ENCODE results near the gene KLF7. TPM values are rescaled to one million over a fixed set of nuclear protein-coding genes. Genes with fewer than 3 reads are reported as not detected.
A peak's percentile ranks its signal among the peaks of the same experiment; 100 is the strongest.

The KLF7 gene
- total RNA-seq, 1 donor from 2014 or later: 120 TPM

DNA sequence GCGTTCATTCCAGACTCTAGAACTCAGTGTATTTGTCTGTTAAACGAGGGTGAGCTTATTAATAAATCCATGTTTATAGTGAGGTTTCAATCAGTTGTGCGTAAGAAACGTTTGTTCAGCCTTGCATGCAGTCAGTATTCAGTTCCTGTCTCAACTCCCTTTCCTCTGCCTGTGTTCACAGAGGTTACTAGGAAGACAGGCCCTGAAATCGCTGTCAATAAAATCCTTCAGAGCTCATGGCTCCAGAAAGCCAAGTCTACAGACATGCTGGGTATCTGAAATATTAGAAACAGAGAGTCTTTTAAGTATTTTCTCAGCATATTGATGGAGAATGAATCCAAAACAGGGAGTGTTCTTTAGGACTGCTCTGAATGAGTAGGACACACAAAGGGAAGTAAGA lies 75.4 kb downstream of the KLF7 start:
- Mint-ChIP-seq H3K9me3 (ENCODE audit: unreplicated experiment) (no peaks in the 10 kb centered on the region), H3K4me1 (ENCODE audit: unreplicated experiment) (peaks cover 85% of the 10 kb centered on the region), H3K27ac (ENCODE audit: unreplicated experiment) (peak overlapping the region; percentile 91), H3K27me3 (ENCODE audit: unreplicated experiment) (peaks cover 12% of the 10 kb centered on the region), H3K4me3 (ENCODE audit: unreplicated experiment) (peak overlapping the region; percentile 35), H3K36me3 (ENCODE audit: low read depth, unreplicated experiment) (peaks cover 41% of the 10 kb centered on the region)
- TF ChIP-seq, protein P1, sequence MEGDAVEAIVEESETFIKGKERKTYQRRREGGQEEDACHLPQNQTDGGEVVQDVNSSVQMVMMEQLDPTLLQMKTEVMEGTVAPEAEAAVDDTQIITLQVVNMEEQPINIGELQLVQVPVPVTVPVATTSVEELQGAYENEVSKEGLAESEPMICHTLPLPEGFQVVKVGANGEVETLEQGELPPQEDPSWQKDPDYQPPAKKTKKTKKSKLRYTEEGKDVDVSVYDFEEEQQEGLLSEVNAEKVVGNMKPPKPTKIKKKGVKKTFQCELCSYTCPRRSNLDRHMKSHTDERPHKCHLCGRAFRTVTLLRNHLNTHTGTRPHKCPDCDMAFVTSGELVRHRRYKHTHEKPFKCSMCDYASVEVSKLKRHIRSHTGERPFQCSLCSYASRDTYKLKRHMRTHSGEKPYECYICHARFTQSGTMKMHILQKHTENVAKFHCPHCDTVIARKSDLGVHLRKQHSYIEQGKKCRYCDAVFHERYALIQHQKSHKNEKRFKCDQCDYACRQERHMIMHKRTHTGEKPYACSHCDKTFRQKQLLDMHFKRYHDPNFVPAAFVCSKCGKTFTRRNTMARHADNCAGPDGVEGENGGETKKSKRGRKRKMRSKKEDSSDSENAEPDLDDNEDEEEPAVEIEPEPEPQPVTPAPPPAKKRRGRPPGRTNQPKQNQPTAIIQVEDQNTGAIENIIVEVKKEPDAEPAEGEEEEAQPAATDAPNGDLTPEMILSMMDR (IDR thresholded peaks at IDR 0.05; ENCODE audit: unreplicated experiment): no peak
- DNase-seq (ENCODE audit: low spot score): no peak

DNA sequence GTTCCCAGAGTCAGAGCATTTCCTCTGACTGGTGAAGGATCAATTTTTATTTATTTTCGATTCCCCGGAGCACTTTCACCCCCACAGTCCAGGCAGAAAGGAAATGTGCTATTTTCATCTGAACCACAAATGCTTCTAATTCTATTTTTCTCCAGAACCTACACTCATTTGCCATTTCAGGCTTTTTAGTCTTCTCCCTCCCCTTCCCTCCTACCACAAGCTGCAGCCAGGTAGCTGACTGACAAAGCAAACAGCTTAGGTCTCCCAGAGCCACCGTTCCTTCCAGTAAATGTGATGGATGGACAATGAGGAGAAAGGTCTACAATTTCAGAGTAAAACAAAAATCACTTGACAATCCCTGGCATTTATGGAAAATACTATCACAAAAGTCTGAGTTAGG lies 76.9 kb downstream of the KLF7 start:
- Mint-ChIP-seq H3K9me3 (ENCODE audit: unreplicated experiment) (no peaks in the 10 kb centered on the region), H3K4me3 (ENCODE audit: unreplicated experiment) (no peak overlapping the region), H3K4me1 (ENCODE audit: unreplicated experiment) (peaks cover 84% of the 10 kb centered on the region), H3K27ac (ENCODE audit: unreplicated experiment) (peak overlapping the region; percentile 94), H3K36me3 (ENCODE audit: low read depth, unreplicated experiment) (peaks cover 45% of the 10 kb centered on the region), H3K27me3 (ENCODE audit: unreplicated experiment) (peaks cover 12% of the 10 kb centered on the region)
- no peak for DNase-seq (ENCODE audit: low spot score)
- TF ChIP-seq, protein P1 (IDR thresholded peaks at IDR 0.05; ENCODE audit: unreplicated experiment): no peak

DNA sequence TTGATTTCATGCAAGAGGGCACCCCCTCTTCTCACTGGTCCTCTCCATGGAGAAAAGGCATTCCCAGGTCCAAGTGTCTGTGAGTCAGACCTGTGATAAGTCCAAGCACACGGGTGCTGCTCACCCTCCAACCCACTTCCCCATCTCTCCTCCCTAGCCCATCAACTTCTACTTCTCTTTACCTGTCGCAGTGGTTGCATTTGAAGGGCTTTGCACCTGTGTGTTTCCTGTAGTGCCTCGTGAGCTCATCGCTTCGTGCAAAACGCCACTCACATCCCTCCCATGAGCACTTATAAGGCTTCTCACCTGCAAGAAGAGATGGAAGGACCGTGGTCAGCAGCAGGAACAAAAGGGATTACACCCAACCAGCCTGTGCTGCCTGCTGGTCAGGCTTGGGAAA lies 77.5 kb downstream of the KLF7 start:
- H3K27ac Mint-ChIP-seq (ENCODE audit: unreplicated experiment): peak overlapping the region; percentile 94
- H3K9me3 Mint-ChIP-seq (ENCODE audit: unreplicated experiment): no peaks in the 10 kb centered on the region
- TF ChIP-seq, protein P1 (IDR thresholded peaks at IDR 0.05; ENCODE audit: unreplicated experiment): no peak
- H3K27me3 Mint-ChIP-seq (ENCODE audit: unreplicated experiment): peaks cover 12% of the 10 kb centered on the region
- H3K4me3 Mint-ChIP-seq (ENCODE audit: unreplicated experiment): no peak overlapping the region
- peaks cover 84% of the 10 kb centered on the region for H3K4me1 Mint-ChIP-seq (ENCODE audit: unreplicated experiment)
- peaks cover 51% of the 10 kb centered on the region for H3K36me3 Mint-ChIP-seq (ENCODE audit: low read depth, unreplicated experiment)
- no peak for DNase-seq (ENCODE audit: low spot score)

DNA sequence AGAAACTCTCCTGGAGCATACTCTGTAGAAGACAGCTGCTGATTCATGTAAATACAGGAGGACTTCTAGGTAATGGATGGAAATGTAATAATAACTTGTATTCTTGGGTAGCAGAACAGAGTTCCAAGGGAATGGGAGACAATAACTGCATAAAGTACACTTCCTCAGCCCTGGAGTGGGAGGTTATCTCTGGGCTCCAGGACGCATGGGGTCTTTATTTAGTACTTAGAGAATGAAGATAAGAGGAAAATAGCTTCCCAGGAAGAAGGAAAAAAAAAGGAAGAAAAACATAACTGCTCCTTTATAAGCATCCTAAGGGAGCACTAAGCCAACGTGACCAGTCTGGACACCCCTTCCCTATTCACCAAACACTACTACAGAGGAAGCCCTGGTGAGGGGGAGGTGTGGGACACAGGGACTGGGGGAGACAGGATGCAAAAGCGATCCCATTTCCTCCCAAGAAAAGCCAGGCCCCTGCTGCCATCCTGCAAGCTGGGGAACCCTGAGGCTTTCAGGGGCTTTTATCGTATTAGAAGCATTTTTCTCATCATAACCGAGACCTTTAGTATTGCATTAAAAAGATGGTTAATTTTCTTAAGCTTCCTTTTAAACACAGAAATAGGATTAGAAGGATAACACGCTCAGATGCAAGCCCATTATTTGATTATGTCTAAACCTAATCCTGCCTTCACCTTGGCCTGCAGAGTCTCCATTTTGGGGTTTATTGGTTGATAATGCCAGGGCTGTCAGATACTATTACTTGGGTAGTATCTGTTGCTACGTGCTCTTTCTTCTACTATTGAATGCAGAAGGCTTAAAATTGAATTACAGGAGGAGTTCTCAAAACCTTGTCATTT lies 78.5 kb downstream of the KLF7 start:
- peak; percentile 39 for DNase-seq (ENCODE audit: low spot score)
- TF ChIP-seq, protein P1 (IDR thresholded peaks at IDR 0.05; ENCODE audit: unreplicated experiment): no peak
- H3K36me3 Mint-ChIP-seq (ENCODE audit: low read depth, unreplicated experiment): peaks cover 53% of the 10 kb centered on the region
- peaks cover 86% of the 10 kb centered on the region for H3K4me1 Mint-ChIP-seq (ENCODE audit: unreplicated experiment)
- H3K27ac Mint-ChIP-seq (ENCODE audit: unreplicated experiment): peak overlapping the region; percentile 94
- H3K9me3 Mint-ChIP-seq (ENCODE audit: unreplicated experiment): no peaks in the 10 kb centered on the region
- peaks cover 12% of the 10 kb centered on the region for H3K27me3 Mint-ChIP-seq (ENCODE audit: unreplicated experiment)
- H3K4me3 Mint-ChIP-seq (ENCODE audit: unreplicated experiment): peak overlapping the region; percentile 68

DNA sequence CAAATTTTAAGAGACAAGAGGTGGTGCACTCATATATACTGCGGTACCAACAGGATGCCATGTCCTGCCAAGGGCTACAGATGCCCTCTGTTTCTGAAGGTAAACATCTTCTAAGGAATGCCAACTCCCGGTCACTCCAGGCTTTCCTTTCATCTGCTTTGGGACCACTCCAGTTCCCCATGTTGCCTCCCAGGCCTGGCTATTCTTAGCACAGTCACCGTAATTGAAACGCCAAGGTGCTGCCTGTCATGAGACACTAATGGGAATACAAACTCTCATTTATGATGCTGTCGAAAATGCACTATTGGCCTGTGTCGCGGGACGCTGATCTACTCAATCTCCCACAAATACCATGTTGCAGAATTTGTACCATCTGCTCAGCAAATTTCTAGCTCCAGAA lies 79.6 kb downstream of the KLF7 start:
- no peak for DNase-seq (ENCODE audit: low spot score)
- peaks cover 90% of the 10 kb centered on the region for H3K4me1 Mint-ChIP-seq (ENCODE audit: unreplicated experiment)
- H3K9me3 Mint-ChIP-seq (ENCODE audit: unreplicated experiment): no peaks in the 10 kb centered on the region
- H3K27me3 Mint-ChIP-seq (ENCODE audit: unreplicated experiment): peaks cover 12% of the 10 kb centered on the region
- TF ChIP-seq, protein P1 (IDR thresholded peaks at IDR 0.05; ENCODE audit: unreplicated experiment): no peak
- peak overlapping the region; percentile 77 for H3K27ac Mint-ChIP-seq (ENCODE audit: unreplicated experiment)
- H3K4me3 Mint-ChIP-seq (ENCODE audit: unreplicated experiment): peak overlapping the region; percentile 26
- peaks cover 60% of the 10 kb centered on the region for H3K36me3 Mint-ChIP-seq (ENCODE audit: low read depth, unreplicated experiment)

Data from endothelial cell (in vitro differentiated cells).